ENCODE measurements around the gene TBC1D17.

DNA sequence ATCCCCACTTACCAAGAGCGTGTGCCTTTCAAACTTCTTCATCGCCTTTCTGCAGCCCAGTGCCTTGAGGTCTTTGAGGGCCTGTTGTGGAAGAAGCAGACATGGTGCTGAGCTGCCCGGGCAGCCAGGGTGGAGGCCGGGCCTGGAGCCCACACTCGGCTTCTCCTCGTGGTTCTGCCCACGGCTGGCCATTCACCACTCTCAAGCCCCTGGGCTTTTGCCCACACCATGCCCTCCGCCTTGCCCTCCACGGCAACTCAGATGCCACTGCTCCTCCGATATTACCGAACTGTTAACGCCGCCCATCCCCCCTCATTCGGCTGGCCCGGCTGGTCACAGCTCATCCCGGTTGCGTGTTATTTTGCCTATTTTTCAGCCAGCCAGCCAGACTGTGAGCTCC lies 13.9 kb downstream of the TBC1D17 start:
- TF ChIP-seq, protein P1, sequence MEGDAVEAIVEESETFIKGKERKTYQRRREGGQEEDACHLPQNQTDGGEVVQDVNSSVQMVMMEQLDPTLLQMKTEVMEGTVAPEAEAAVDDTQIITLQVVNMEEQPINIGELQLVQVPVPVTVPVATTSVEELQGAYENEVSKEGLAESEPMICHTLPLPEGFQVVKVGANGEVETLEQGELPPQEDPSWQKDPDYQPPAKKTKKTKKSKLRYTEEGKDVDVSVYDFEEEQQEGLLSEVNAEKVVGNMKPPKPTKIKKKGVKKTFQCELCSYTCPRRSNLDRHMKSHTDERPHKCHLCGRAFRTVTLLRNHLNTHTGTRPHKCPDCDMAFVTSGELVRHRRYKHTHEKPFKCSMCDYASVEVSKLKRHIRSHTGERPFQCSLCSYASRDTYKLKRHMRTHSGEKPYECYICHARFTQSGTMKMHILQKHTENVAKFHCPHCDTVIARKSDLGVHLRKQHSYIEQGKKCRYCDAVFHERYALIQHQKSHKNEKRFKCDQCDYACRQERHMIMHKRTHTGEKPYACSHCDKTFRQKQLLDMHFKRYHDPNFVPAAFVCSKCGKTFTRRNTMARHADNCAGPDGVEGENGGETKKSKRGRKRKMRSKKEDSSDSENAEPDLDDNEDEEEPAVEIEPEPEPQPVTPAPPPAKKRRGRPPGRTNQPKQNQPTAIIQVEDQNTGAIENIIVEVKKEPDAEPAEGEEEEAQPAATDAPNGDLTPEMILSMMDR (IDR thresholded peaks at IDR 0.05), result no peak
- TF ChIP-seq EP300 (IDR thresholded peaks at IDR 0.05) (no peak), POLR2A (IDR thresholded peaks at IDR 0.05) (no peak)
